ENCODE measurements around the gene BLTP3A.

GRCh38 chr6:34791701-34792604 is at the start of gene BLTP3A:
- no peak for TF ChIP-seq EZH2phosphoT487 (IDR thresholded peaks at IDR 0.05; ENCODE audit: insufficient read depth, low read depth)
- no peak for TF ChIP-seq EZH2 (IDR thresholded peaks at IDR 0.05; ENCODE audit: insufficient read depth, poor library complexity, severe bottlenecking)

Measured in GM23248 (cell line).